ENCODE measurements around the gene WDFY4. TPM values are rescaled to one million over a fixed set of nuclear protein-coding genes. Genes with fewer than 3 reads are reported as not detected.

WDFY4 gene
- total and polyA plus RNA-seq, 9 of the 15 experiments (the other 6 are each of a cell fraction or from before 2014, with no cell fraction given) = 0.01 to 0.02 (median 0.01) TPM; not detected in 6

DNA sequence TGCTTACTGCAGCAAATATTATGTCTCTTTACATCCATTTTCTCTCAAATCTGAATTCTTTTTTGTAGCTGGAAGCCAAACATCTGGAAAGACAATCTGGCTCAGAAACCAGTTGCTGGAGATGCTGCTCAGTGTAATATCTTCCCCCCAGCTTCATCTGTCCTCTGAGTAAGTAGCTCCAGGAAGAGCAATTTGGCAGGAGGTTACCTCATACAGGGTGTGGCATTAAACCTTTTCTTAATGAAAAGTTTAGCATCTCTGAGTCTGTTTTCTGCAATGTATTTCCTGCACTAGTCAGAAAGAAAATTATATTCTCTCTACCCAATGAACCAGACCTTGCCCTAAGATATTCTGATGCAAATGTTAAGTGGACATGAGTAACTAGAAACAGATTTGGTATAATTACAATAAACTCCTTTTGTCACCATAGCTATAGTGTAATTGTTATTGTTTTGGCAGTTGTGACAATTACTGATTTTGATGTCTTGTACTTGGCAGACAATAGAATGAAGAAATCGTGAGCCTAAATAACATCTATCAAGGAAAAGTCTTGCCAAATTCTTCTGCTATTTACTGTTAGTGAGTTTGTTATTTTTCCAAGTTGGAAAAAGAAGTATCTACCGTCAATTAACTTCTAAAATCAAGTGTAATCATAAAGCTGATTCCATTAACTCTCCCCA is 123.3 kb downstream of the WDFY4 start:
- H4K20me1 ChIP-seq (replicated peaks; ENCODE audit: control insufficient read depth, insufficient read depth, low read length) = no peaks in the 10 kb centered on the region
- in situ Hi-C loops (cut with MboI) (no loop called here), intact Hi-C loops (cut with micrococcal nuclease) (no loop called here)
- H3K27ac ChIP-seq (ENCODE audit: extremely low read depth, low read depth, low read length) = no peak overlapping the region
- no peak for TF ChIP-seq ILK (tag; IDR thresholded peaks at IDR 0.05; ENCODE audit: borderline replicate concordance, low read depth)
- TF ChIP-seq ZNF354B (CRISPR knock-in tag; IDR thresholded peaks at IDR 0.05) = no peak
- TF ChIP-seq, protein P1, sequence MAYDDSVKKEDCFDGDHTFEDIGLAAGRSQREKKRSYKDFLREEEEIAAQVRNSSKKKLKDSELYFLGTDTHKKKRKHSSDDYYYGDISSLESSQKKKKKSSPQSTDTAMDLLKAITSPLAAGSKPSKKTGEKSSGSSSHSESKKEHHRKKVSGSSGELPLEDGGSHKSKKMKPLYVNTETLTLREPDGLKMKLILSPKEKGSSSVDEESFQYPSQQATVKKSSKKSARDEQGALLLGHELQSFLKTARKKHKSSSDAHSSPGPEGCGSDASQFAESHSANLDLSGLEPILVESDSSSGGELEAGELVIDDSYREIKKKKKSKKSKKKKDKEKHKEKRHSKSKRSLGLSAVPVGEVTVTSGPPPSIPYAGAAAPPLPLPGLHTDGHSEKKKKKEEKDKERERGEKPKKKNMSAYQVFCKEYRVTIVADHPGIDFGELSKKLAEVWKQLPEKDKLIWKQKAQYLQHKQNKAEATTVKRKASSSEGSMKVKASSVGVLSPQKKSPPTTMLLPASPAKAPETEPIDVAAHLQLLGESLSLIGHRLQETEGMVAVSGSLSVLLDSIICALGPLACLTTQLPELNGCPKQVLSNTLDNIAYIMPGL (CRISPR knock-in tag; IDR thresholded peaks at IDR 0.05) = no peak
- TF ChIP-seq, protein P2, sequence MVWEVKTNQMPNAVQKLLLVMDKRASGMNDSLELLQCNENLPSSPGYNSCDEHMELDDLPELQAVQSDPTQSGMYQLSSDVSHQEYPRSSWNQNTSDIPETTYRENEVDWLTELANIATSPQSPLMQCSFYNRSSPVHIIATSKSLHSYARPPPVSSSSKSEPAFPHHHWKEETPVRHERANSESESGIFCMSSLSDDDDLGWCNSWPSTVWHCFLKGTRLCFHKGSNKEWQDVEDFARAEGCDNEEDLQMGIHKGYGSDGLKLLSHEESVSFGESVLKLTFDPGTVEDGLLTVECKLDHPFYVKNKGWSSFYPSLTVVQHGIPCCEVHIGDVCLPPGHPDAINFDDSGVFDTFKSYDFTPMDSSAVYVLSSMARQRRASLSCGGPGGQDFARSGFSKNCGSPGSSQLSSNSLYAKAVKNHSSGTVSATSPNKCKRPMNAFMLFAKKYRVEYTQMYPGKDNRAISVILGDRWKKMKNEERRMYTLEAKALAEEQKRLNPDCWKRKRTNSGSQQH (CRISPR knock-in tag; IDR thresholded peaks at IDR 0.05) = no peak
- TF ChIP-seq ZNF253 (CRISPR knock-in tag; conservative IDR thresholded peaks at IDR 0.05) = no peak
- TF ChIP-seq MTA2 (IDR thresholded peaks at IDR 0.05; ENCODE audit: low read depth) = no peak
- no peak for TF ChIP-seq ZNF586 (CRISPR knock-in tag; conservative IDR thresholded peaks at IDR 0.05)
- TF ChIP-seq TARDBP (IDR thresholded peaks at IDR 0.05) = no peak
- TF ChIP-seq SNRNP70 (optimal IDR thresholded peaks at IDR 0.05; ENCODE audit: low read depth, low read length) = no peak
- no peak for TF ChIP-seq NFXL1 (CRISPR knock-in tag; IDR thresholded peaks at IDR 0.05)
- TF ChIP-seq, protein P3, sequence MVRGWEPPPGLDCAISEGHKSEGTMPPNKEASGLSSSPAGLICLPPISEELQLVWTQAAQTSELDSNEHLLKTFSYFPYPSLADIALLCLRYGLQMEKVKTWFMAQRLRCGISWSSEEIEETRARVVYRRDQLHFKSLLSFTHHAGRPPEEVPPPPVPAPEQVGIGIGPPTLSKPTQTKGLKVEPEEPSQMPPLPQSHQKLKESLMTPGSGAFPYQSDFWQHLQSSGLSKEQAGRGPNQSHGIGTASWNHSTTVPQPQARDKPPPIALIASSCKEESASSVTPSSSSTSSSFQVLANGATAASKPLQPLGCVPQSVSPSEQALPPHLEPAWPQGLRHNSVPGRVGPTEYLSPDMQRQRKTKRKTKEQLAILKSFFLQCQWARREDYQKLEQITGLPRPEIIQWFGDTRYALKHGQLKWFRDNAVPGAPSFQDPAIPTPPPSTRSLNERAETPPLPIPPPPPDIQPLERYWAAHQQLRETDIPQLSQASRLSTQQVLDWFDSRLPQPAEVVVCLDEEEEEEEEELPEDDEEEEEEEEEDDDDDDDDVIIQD (CRISPR knock-in tag; IDR thresholded peaks at IDR 0.05) = no peak
- H3K4me2 ChIP-seq (ENCODE audit: insufficient read depth, low read length) = no peak overlapping the region
- WGBS (ENCODE audit: insufficient coverage, low coverage, missing lambda C conversion rate) = 3% methylated on average over 2 of the region's 2 CpGs
- no peaks in the 10 kb centered on the region for H3K9me1 ChIP-seq (ENCODE audit: control insufficient read depth, insufficient read depth, low read length)
- H3K9me3 ChIP-seq (replicated peaks; ENCODE audit: control insufficient read depth, insufficient read depth, low read depth, low read length) = no peaks in the 10 kb centered on the region
- H3K36me3 ChIP-seq (ENCODE audit: control insufficient read depth, insufficient read depth, low read length) = no peaks in the 10 kb centered on the region
- peaks cover 0 to 23% of the 10 kb centered on the region in 2 experiments; a peak in 4 of 5 replicates for H3K27me3 ChIP-seq (ENCODE audit: control insufficient read depth in 2 of 2, insufficient read depth in 2 of 2, low read length in 2 of 2)
- ChIA-PET CTCF (ENCODE audit: low intra/inter-chr PET ratio) (no interaction called here), POLR2A (no interaction called here)
- no TSS peak for BruUV-seq (replicated peaks)
- ATAC-seq (no peak), FAIRE-seq (no peak), DNase-seq (ENCODE audit: extremely low read depth in 1 of 4, low spot score in 3 of 4) (no peak)
- H3K4me1 ChIP-seq (replicated peaks in 1 of 2; ENCODE audit: control insufficient read depth in 2 of 2, insufficient read depth in 2 of 2, low read length in 2 of 2) = no peaks in the 10 kb centered on the region; a peak in 1 of 5 replicates
- H3K9ac ChIP-seq (ENCODE audit: insufficient read depth in 1 of 2, low read depth in 2 of 2, low read length in 2 of 2) = no peak overlapping the region
- H3K79me2 ChIP-seq (ENCODE audit: control insufficient read depth, insufficient read depth, low read length) = no peaks in the 10 kb centered on the region
- H3K4me3 ChIP-seq = no peak overlapping the region
- H2AFZ ChIP-seq (ENCODE audit: low read depth, low read length) = no peak overlapping the region
